ENCODE results near the gene TUBD1.
"Not testable (repeated sequence)": the region's sequence is repeated elsewhere in the genome, so short reads cannot be mapped to it uniquely, and the experiment has no call there.

The TUBD1 gene, protein sequence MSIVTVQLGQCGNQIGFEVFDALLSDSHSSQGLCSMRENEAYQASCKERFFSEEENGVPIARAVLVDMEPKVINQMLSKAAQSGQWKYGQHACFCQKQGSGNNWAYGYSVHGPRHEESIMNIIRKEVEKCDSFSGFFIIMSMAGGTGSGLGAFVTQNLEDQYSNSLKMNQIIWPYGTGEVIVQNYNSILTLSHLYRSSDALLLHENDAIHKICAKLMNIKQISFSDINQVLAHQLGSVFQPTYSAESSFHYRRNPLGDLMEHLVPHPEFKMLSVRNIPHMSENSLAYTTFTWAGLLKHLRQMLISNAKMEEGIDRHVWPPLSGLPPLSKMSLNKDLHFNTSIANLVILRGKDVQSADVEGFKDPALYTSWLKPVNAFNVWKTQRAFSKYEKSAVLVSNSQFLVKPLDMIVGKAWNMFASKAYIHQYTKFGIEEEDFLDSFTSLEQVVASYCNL

GRCh38 chr17:59892924-59893675 lies at the start of gene TUBD1, which contains the start of gene RPS6KB1:
Gene TUBD1 (minus strand): TSS chr17:59892943. CDS start chr17:59891002, 1,941 bp downstream.
Gene RPS6KB1 (plus strand): TSS chr17:59893121. CDS start chr17:59893185, 64 bp downstream.
- peak; percentile 95 to 96 for DNase-seq (ENCODE audit: low read depth in 2 of 2)

DNA sequence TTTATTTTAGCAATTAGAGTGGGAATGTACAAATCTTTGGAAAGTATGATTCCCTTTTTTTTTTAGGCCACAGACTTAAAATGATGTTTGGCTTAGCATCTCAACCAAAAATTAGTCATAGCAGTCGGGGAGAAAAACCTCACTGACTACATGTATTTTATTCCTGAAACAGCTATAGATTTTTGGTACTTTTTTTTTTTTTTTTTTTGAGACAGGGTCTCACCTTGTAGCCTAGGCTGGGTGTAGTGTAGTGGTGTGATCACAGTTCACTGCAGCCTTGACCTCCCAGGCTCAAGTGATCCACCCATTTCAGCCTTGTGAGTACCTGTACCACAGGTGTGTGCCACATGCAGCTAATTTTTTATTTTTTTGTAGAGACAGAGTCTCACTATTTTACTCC lies 48.4 kb upstream of the TUBD1 start:
- DNase-seq (ENCODE audit: low read depth in 2 of 2) = no peak

- DNase-seq (ENCODE audit: low read depth in 2 of 2) = peak; percentile 8 to 13
Measured at GRCh38 chr17:59940697-59941096, 48.0 kb upstream of the TUBD1 start.

DNA sequence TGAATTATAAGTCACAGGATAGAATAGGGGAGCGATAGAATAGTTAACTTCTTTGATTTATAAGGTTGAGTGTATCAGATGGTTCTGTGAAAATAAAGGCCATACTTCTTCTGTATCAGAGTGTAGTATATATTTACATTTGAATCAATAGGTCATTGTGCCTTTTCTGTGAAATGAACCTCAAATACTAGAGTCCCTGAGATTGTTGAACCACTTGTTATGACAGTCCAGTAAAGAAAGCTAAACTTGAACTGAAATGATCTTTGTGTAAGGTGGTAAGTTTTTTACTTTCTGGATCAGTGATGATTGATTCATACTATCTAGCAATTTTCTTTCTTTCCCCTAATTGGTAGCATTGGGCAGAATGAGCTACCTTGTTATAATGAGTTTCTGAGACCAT lies 40.6 kb upstream of the TUBD1 start:
- not testable (repeated sequence) for DNase-seq (ENCODE audit: low read depth in 2 of 2)

DNA sequence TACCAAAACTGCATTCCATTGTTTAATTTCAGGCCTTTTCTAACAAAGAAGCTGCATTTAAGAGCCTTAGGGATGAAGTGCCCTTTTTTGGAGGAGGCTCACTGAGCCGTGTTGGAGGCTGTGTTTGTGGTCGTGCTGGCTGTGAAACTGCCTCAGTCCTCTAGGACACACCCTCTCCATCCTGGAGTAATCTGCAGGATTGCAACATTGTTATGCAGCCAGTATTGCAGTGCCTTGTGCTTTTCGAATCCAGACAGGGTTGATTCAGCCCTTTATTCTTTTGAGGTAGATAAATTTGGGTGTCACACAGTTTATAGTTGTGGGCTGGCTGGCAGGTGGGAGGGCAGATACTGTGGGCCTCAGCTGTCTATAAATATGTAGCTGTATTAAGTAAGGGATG lies 38.0 kb upstream of the TUBD1 start:
- not testable (repeated sequence) for DNase-seq (ENCODE audit: low read depth in 2 of 2)

- DNase-seq (ENCODE audit: low read depth in 2 of 2) = not testable (repeated sequence)
Measured at GRCh38 chr17:59930121-59930520, 37.4 kb upstream of the TUBD1 start.

DNA sequence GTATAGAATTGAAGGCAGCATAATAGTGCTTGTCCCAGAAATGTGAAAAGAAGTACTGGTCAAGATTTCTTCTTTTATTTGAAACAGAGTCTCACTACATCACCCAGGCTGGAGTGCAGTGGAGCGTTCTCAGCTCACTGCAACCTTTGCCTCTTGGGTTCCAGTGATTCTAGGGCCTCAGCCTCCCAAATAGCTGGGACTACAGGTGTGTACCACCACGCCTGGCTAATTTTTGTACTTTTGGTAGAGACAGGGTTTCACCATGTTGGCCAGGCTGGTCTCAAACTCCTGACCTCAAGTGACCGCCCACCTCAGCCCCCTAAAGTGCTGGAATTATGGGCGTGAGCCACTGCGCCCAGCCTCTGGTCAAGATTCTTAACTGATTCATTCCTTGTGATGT lies 27.9 kb upstream of the TUBD1 start:
- not testable (repeated sequence) for DNase-seq (ENCODE audit: low read depth in 2 of 2)

GRCh38 chr17:59916446-59916845 lies 23.7 kb upstream of the TUBD1 start:
- DNase-seq (ENCODE audit: low read depth in 2 of 2) = no peak

- no peak for DNase-seq (ENCODE audit: low read depth in 2 of 2)
Measured at GRCh38 chr17:59914274-59914854, 21.6 kb upstream of the TUBD1 start.

DNA sequence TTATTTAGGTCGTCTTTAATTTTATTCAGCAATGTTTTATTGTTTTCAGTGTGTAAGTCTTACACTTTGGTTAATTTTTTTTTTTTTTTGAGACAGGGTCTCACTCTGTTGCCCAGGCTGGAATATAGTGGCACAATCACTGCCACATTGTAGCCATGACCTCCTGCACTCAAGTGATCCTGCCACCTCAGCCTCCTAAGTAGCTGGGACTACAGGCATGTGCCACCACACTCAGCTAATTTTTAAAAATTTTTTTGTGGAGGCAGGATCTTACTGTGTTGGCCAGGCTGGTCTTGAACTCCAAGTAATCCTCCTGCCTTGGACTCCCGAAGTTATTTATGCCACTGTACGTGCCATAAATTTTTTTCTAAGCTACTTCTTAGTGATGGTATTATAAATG lies 14.7 kb upstream of the TUBD1 start:
- no peak for DNase-seq (ENCODE audit: low read depth in 2 of 2)

DNA sequence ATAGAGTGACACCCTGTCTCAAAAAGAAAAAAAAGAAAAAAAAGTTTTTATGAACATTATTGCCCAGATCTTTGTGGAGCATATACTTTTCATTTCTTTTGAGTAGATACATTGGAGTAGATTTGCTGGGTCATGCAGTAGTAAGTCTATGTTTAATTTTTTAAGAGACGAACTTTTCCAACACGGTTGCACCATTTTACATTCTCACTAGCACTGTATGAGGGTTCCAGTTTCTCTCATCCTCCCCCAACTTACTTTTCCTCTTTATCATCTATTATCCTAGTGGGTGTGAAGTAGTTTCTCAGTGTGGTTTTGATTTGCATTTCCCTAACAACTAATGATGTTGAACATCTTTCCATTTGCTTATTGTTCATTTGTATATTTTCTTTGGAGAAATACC lies 10.7 kb upstream of the TUBD1 start:
- DNase-seq (ENCODE audit: low read depth in 2 of 2) = no peak

DNA sequence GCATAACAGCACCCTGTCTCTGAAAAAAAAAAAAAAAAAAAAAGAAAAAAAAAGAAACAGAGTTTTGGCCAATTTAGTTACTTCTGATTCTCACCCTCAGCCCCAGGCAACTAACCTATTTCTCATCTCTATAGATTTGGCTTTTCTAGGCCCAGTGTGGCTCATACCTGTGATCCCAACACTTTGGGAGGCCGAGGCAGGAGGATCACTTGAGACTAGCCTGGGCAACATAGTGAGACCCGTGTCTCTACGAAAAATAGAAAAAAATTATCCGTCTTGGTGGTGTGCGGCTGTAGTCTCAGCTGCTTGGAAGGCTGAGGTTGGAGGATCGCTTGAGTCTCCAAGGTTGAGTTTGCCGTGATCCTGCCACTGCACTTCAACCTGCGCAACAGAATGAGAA lies 8.9 kb upstream of the TUBD1 start:
- DNase-seq (ENCODE audit: low read depth in 2 of 2) = no peak

GRCh38 chr17:59899099-59899498 lies 6.4 kb upstream of the TUBD1 start:
- no peak for DNase-seq (ENCODE audit: low read depth in 2 of 2)

GRCh38 chr17:59897090-59897489 lies 4.3 kb upstream of the TUBD1 start:
- no peak for DNase-seq (ENCODE audit: low read depth in 2 of 2)

- no peak for DNase-seq (ENCODE audit: low read depth in 2 of 2)
Measured at GRCh38 chr17:59893676-59894100, 945 bp upstream of the TUBD1 start.

DNA sequence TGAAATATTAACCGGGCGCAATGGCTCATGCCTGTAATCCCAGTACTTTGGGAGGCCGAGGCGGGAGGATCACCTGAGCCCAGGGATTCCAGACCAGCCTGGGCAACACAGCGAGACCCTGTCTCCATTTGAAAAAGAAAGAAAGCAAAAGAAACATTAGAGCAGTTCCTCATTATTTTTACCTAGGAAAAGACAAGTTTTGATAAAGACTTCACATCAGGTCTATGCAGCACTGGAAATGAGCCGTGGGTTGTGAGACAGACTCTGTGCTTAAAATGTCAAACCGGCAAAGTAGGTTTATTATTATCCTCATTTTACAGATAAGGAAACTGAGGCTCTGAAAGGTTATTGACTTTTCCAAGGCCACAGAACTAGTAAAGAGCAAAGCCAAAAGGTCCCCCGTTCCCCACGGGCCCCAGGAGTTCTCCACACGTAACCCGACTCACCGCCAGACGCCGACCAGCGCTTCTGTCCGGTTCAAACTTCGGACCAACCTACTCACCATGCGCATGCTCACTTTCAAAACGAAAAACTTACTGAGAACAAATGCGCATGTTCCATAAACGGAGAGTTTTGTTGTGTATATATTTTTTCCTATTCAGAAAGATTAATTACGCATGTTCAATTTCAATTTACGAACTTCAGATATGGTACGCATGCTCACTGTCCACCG lies 356 bp downstream of the TUBD1 start:
- no peak for DNase-seq (ENCODE audit: low read depth in 2 of 2)

DNA sequence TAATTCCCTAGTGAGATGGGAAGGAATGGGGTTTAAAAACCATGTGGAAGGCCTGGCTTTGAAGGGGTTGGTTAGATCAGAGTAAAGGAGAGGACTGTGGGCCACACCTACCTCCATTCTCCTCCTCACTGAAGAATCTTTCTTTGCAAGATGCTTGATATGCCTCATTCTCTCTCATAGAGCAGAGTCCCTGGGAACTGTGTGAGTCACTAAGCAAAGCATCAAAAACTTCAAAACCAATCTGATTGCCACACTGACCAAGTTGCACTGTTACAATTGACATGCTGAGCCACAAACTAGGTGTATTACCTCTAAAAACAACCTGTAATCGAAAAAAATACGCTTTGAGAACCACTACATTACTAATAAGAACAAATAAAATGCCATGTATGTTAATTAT lies 2.0 kb downstream of the TUBD1 start:
- DNase-seq (ENCODE audit: low read depth in 2 of 2) = no peak

GRCh38 chr17:59888145-59888750 lies 4.5 kb downstream of the TUBD1 start:
- no peak for DNase-seq (ENCODE audit: low read depth in 2 of 2)

DNA sequence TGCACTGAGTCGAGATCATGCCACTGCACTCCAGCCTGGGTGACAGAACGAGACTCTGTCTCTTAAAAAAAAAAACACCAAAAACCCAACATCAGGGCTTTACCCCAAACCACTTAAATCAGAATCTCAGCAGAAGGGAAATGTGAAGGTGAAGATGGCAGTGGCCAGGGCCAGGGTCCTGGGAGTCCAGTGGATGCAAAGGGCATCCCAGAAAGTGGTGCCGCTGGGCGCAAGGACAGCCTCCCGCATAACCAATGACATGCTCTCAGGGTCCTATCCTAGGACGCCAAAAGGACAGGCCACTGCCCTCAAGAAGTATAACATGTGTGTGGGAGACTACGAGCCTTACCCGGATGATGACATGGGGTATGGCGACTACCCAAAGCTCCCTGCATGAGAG lies 7.9 kb downstream of the TUBD1 start:
- no peak for DNase-seq (ENCODE audit: low read depth in 2 of 2)

GRCh38 chr17:59878624-59879023 lies 14.1 kb downstream of the TUBD1 start:
- DNase-seq (ENCODE audit: low read depth in 2 of 2) = no peak

DNA sequence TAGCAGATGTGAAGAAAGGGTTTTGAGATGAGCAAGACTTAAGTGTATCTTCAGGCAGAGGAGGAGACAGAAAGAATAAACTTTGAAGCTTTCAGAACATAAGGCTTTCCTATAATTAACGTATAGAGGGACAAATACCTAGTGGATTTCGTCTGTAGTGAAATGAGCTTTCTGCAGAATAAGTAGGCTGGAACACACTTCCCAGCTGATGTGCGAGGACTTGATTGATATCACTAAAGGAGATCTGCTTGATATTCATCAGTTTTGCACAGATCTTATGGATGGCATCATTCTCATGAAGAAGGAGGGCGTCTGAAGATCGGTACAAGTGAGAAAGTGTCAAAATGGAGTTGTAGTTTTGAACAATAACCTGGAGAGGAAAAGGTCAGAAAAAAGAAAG lies 14.8 kb downstream of the TUBD1 start:
- no peak for DNase-seq (ENCODE audit: low read depth in 2 of 2)

Measured in stimulated activated CD8-positive, alpha-beta memory T cell treated with anti-CD3 and anti-CD28 coated beads, Interleukin-15, amount 100 ng/mL, for 48 hours (primary cell).